Measurements from ENCODE around the gene CAMK2A. TPM values are rescaled to one million over a fixed set of nuclear protein-coding genes. Genes with fewer than 3 reads are reported as not detected.

Gene CAMK2A
- total RNA-seq, 2 experiments from 2014 or later: not detected

DNA sequence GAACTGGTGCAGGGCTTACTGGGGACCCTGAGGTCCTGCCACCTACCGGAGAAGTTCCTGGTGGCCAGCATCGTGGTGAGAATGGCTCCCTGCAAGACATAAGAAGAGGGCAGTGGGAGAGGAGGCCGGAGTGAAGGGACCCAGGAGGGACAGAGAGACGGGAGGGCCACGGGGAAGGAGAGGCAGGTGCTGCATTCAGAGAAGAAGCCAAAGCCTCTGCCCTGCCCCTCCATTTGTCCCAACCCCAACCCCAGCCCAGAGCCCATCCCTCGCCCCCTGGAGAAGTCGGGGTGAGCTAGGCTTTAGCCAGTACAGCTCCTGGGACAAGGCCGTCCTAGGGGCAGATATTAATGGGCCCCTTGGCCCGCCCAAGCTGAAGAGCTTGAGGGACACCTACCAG, 41.8 kb downstream of the CAMK2A start:
- H3K36me3 ChIP-seq (ENCODE audit: insufficient read depth, low read length): no peaks in the 10 kb centered on the region
- H4K20me1 ChIP-seq (ENCODE audit: insufficient read depth, low read length): no peaks in the 10 kb centered on the region
- H3K9me3 ChIP-seq (ENCODE audit: low read length): no peaks in the 10 kb centered on the region
- BruUV-seq (replicated peaks): no TSS peak
- ChIA-PET POLR2A (interaction anchor here (1.2 kb wide), 1 partner anchor 22 kb away, joined by 4 read pairs; no protein-coding TSS in a partner anchor), CTCF (ENCODE audit: unreplicated experiment) (no interaction called here)
- no peaks in the 10 kb centered on the region for H3K9me2 ChIP-seq (ENCODE audit: insufficient read depth, low read length)
- intact Hi-C loops (cut with micrococcal nuclease; ENCODE audit: unreplicated experiment): no loop called here
- H3K4me3 ChIP-seq (ENCODE audit: low read depth, low read length, poor library complexity, severe bottlenecking): no peak overlapping the region
- no peaks in the 10 kb centered on the region for H3K79me2 ChIP-seq (ENCODE audit: insufficient read depth, low read depth, low read length)
- no peaks in the 10 kb centered on the region for H3K4me1 ChIP-seq (ENCODE audit: insufficient read depth, low read length, poor library complexity, severe bottlenecking)
- TF ChIP-seq EZH2phosphoT487 (IDR thresholded peaks at IDR 0.05; ENCODE audit: borderline replicate concordance, low read depth, low read length): no peak
- TF ChIP-seq, protein P1, sequence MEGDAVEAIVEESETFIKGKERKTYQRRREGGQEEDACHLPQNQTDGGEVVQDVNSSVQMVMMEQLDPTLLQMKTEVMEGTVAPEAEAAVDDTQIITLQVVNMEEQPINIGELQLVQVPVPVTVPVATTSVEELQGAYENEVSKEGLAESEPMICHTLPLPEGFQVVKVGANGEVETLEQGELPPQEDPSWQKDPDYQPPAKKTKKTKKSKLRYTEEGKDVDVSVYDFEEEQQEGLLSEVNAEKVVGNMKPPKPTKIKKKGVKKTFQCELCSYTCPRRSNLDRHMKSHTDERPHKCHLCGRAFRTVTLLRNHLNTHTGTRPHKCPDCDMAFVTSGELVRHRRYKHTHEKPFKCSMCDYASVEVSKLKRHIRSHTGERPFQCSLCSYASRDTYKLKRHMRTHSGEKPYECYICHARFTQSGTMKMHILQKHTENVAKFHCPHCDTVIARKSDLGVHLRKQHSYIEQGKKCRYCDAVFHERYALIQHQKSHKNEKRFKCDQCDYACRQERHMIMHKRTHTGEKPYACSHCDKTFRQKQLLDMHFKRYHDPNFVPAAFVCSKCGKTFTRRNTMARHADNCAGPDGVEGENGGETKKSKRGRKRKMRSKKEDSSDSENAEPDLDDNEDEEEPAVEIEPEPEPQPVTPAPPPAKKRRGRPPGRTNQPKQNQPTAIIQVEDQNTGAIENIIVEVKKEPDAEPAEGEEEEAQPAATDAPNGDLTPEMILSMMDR (conservative IDR thresholded peaks at IDR 0.05; ENCODE audit: low read length): no peak
- no peak overlapping the region for H3K27ac ChIP-seq (ENCODE audit: low read depth, low read length, poor library complexity, severe bottlenecking)
- H2AFZ ChIP-seq (ENCODE audit: low read length): no peak overlapping the region
- H3K4me2 ChIP-seq (ENCODE audit: low read length): no peak overlapping the region
- no peak for DNase-seq (ENCODE audit: low spot score)

GRCh38 chr5:150246835-150247234, 42.7 kb downstream of the CAMK2A start:
- Histone ChIP-seq H3K4me1 (ENCODE audit: insufficient read depth, low read length, poor library complexity, severe bottlenecking) (no peaks in the 10 kb centered on the region), H3K4me2 (ENCODE audit: low read length) (no peak overlapping the region), H4K20me1 (ENCODE audit: insufficient read depth, low read length) (no peaks in the 10 kb centered on the region), H3K36me3 (ENCODE audit: insufficient read depth, low read length) (no peaks in the 10 kb centered on the region), H3K9me3 (ENCODE audit: low read length) (no peaks in the 10 kb centered on the region), H3K27ac (ENCODE audit: low read depth, low read length, poor library complexity, severe bottlenecking) (no peak overlapping the region), H2AFZ (ENCODE audit: low read length) (no peak overlapping the region), H3K4me3 (ENCODE audit: low read depth, low read length, poor library complexity, severe bottlenecking) (no peak overlapping the region), H3K9me2 (ENCODE audit: insufficient read depth, low read length) (no peaks in the 10 kb centered on the region), H3K79me2 (ENCODE audit: insufficient read depth, low read depth, low read length) (no peaks in the 10 kb centered on the region)
- DNase-seq (ENCODE audit: low spot score): no peak
- TF ChIP-seq EZH2phosphoT487 (IDR thresholded peaks at IDR 0.05; ENCODE audit: borderline replicate concordance, low read depth, low read length): no peak
- TF ChIP-seq, protein P1 (conservative IDR thresholded peaks at IDR 0.05; ENCODE audit: low read length): no peak
- no TSS peak for BruUV-seq (replicated peaks)
- POLR2A ChIA-PET: interaction anchor here (1.2 kb wide), 1 partner anchor 23 kb away, joined by 4 read pairs; no protein-coding TSS in a partner anchor
- intact Hi-C loops (cut with micrococcal nuclease; ENCODE audit: unreplicated experiment): no loop called here
- CTCF ChIA-PET (ENCODE audit: unreplicated experiment): interaction anchor here (0.6 to 1.5 kb wide), 3 partner anchors 16 to 272 kb away, joined by 3 read pairs; no protein-coding TSS in a partner anchor

DNA sequence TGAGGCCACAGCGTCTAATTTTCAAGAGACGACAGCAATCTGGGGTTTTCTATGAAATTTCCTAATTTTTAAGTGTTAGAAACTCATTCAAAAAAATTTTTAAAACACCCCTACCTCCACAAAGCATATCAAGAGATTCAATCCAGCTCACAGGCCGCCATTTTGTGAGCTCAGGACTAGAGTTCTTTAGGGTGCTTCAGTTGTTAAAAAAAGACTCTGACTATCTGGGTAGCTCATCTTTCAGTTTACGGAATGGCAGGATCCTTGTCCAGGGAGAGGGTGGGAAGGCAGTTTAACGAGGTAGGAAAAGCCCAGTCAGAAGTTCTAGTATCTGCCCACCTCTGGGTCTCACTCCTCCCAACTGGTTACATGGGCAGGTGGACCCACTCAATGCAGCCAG, 43.1 kb downstream of the CAMK2A start:
- POLR2A ChIA-PET: interaction anchor here (0.6 kb wide), 1 partner anchor 337 kb away, joined by 3 read pairs; no protein-coding TSS in a partner anchor
- H3K4me3 ChIP-seq (ENCODE audit: low read depth, low read length, poor library complexity, severe bottlenecking): no peak overlapping the region
- no peak for TF ChIP-seq EZH2phosphoT487 (IDR thresholded peaks at IDR 0.05; ENCODE audit: borderline replicate concordance, low read depth, low read length)
- no peak overlapping the region for H3K27ac ChIP-seq (ENCODE audit: low read depth, low read length, poor library complexity, severe bottlenecking)
- H3K79me2 ChIP-seq (ENCODE audit: insufficient read depth, low read depth, low read length): no peaks in the 10 kb centered on the region
- CTCF ChIA-PET (ENCODE audit: unreplicated experiment): interaction anchor here (0.6 to 1.5 kb wide), 4 partner anchors 16 to 273 kb away, joined by 3 read pairs; no protein-coding TSS in a partner anchor
- no peak overlapping the region for H3K4me2 ChIP-seq (ENCODE audit: low read length)
- H3K4me1 ChIP-seq (ENCODE audit: insufficient read depth, low read length, poor library complexity, severe bottlenecking): no peaks in the 10 kb centered on the region
- intact Hi-C loops (cut with micrococcal nuclease; ENCODE audit: unreplicated experiment): no loop called here
- H2AFZ ChIP-seq (ENCODE audit: low read length): no peak overlapping the region
- BruUV-seq (replicated peaks): no TSS peak
- H4K20me1 ChIP-seq (ENCODE audit: insufficient read depth, low read length): no peaks in the 10 kb centered on the region
- no peaks in the 10 kb centered on the region for H3K9me2 ChIP-seq (ENCODE audit: insufficient read depth, low read length)
- H3K36me3 ChIP-seq (ENCODE audit: insufficient read depth, low read length): no peaks in the 10 kb centered on the region
- no peak for DNase-seq (ENCODE audit: low spot score)
- H3K9me3 ChIP-seq (ENCODE audit: low read length): no peaks in the 10 kb centered on the region
